GM12864 (cell line): Measurements from ENCODE around the gene TRMT11.

Experiments used
- DNase-seq: peaks from one replicate; pipeline ENCODE4 v3.0.0-alpha.2; 2011; ENCODE audit warnings: low read depth
- H3K4me3 ChIP-seq: 2 replicates; pipeline ENCODE4 v1.5.1; 2011; ENCODE audit warnings: mild to moderate bottlenecking, low read depth, low read length, control low read depth
- TF ChIP-seq, protein P1 (sequence below): IDR thresholded peaks from 2 replicates; pipeline ENCODE4 v1.5.1; 2011; ENCODE audit warnings: low read depth, mild to moderate bottlenecking, moderate library complexity, low read length, control low read depth, inconsistent platforms; ENCODE audit errors: missing control alignments

TRMT11 gene

DNA sequence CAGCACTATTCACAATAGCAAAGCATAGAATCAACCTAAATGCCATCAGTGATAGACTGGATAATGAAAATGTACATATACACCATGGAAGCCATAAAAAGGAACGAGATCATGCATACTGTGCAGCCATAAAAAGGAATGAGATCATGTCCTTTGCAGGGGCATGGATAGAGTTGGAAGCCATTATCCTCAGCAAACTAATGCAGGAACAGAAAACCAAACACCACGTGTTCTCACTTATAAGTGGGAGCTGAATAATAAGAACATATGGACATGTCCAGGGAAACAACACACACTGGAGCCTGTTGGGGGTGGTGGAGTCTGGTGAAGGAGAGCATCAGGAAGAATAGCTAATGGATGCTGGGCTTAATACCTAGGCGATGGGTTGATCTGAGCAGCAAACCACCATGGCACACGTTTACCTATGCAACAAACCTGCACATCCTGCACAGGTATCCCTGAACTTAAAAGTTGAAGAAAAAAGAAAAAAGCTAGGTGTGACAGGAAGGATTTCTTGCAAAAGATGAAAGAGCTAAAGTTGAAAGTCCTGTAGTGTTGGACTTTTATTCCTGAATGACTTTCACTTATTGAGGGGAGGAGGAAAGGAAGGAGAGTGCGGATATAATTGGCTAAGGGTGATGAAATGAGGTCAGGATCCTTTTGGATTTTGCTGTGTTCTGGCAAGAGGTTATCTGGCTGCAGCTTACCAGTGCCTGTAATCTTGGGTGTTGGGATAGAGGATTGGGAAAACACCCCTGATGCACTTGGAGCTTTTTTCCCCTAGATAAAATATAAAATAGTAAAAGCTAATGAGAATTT lies 8.5 kb downstream of the TRMT11 start:
- TF ChIP-seq, protein P1, sequence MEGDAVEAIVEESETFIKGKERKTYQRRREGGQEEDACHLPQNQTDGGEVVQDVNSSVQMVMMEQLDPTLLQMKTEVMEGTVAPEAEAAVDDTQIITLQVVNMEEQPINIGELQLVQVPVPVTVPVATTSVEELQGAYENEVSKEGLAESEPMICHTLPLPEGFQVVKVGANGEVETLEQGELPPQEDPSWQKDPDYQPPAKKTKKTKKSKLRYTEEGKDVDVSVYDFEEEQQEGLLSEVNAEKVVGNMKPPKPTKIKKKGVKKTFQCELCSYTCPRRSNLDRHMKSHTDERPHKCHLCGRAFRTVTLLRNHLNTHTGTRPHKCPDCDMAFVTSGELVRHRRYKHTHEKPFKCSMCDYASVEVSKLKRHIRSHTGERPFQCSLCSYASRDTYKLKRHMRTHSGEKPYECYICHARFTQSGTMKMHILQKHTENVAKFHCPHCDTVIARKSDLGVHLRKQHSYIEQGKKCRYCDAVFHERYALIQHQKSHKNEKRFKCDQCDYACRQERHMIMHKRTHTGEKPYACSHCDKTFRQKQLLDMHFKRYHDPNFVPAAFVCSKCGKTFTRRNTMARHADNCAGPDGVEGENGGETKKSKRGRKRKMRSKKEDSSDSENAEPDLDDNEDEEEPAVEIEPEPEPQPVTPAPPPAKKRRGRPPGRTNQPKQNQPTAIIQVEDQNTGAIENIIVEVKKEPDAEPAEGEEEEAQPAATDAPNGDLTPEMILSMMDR = no peak
- no peak overlapping the region for H3K4me3 ChIP-seq
- no peak for DNase-seq

DNA sequence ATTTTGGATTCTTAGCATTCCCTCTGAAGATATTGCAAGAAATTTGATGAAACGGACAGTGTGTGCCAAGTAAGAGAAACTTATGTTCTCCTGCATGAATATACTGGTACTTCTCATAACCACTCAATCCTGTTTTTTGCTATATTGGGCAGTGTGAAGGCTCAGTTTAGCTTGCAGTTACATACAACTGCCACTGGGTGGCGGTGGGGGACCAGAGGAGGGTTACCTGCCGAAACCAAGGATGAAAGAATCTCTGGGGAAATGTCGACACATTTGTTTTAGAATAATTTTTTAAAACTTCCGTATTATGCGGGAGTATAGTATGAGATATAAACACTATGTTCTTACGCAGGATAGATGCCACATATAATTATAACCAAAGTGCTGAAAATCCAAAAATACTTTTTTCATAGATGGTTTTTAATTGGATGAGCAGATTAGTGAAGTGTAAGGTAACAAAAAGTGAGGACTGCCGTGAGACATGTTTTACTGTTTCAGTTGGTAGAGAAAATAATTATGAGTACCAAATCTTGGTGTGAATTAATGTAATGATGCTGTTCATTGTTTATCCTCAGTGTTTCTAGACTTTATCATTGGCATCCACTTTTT lies 9.7 kb downstream of the TRMT11 start:
- peak; percentile 19 for DNase-seq
- TF ChIP-seq, protein P1 = peak; percentile 88
- H3K4me3 ChIP-seq = no peak overlapping the region; the same call in 1 of the 2 replicates

DNA sequence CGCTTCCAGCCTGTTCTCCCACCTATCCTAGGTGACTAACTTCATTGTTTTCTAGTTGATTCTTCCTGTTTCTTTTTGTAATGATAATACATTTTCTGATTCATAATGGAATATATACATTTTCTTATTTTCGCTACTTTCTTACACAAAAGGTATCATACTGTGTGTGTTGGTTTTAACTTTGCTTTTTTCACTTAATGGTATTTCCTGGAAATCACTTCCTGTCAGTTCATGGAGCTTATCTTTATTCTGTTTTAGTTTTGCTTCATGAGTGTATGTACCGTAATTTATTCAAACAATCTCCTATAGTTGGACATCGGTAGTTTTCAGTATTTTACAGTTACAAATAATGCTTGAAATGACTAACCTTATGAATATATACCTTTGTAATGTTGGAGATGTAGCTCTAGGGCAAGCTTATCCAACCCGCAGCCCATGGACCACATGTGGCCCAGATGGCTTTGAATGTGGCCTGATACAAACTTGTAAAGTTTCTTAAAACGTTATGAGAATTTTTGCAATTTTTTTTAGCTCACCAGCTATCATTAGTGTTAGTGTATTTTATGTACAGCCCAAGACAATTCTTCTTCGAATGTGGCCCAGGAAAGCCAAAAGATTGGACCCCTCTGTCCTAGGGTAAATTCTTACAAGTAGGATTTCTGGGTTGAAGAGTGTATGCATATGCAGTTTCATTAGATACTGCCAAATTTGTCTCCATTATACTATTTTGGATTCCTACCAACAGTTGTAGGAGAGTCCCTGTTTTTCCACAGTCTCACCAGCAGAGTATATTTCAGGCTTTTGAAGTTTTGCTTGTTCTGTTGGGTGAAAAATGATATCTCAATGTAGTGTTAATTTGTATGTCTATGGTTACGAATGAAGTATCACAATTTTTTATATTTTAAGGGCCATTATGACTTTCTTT lies 16.7 kb downstream of the TRMT11 start:
- no peak overlapping the region for H3K4me3 ChIP-seq
- TF ChIP-seq, protein P1 = no peak
- no peak for DNase-seq

DNA sequence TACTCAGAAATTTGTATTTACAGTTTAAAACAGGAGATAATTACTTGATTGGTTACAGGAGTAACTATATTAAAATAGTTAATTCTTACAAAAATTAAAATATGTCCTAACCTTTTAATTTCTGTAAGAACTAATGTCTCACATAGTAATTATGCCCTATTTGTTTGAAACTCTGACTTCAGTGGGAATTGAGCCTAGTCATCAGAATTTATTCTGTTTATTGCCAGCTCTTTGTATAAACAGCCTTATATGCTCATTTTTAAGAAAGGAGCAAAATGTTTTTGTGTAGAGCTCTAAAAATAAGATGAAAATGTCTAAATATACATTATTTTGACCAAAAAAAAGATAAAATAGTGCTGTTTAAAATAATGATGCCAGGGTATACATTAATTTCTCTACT lies 21.5 kb downstream of the TRMT11 start:
- DNase-seq = no peak
- no peak overlapping the region for H3K4me3 ChIP-seq
- TF ChIP-seq, protein P1 = no peak

DNA sequence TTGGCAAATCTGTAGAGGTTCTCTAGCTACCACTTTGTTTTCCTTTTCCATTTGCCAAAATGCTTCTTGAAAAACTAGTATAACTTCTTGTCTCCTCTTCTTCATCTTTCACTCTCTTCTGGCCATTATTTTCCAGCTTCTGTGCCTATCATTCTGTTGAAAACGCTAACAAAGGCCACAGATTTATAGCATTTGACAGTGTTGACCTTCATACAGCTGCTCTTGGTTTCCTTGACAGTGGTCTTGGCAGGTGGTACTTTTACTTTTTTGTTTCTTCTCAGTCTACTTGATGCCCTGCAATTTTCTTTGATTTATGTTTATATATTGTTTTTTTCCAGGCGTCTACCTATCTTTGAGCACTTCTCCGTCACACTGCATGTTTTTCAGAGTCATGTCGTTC lies 23.7 kb downstream of the TRMT11 start:
- no peak for DNase-seq
- no peak overlapping the region for H3K4me3 ChIP-seq
- TF ChIP-seq, protein P1 = no peak

DNA sequence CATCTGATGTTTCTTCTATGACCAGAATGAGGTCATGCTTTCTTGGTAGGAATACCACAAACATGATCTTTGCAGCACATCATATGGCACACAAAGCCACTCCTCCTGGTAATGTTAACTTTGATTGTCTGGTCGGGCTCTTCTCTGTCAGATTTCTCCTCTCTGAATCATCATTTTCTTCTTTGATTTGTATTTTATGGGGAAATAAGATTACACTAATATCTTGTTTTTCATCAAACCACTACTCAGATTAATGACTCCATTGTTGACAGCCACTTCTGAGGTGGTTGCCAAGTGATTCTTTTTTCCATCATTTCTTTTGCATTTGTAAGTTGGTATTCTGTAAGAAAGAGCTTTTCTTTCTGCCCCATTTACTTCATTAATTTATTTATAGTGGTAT lies 29.5 kb downstream of the TRMT11 start:
- DNase-seq = no peak
- no peak overlapping the region for H3K4me3 ChIP-seq
- TF ChIP-seq, protein P1 = no peak
